SK-N-SH (cell line): ENCODE measurements around the gene SPEG. TPM values are rescaled to one million over a fixed set of nuclear protein-coding genes. Genes with fewer than 3 reads are reported as not detected.

Source experiments
- CTCF ChIA-PET: fragments of 300-600, 350-600 bp; formaldehyde crosslinking; extraction: SDS; loops from one replicate; lab custom pipeline; 2021; lab: Yijun Ruan, JAX
- POLR2A ChIA-PET: fragments of 350-600 bp; sonication (Branson Sonifier 250); formaldehyde crosslinking; extraction: SDS; loops from one replicate; lab custom pipeline; 2020; ENCODE audit warnings: antibody characterized with exemption, inconsistent platforms; lab: Yijun Ruan, JAX
- DNase-seq: peaks from one replicate; pipeline ENCODE4 v3.0.0; 2012
- H2AFZ ChIP-seq: fragments of 200-600 bp; sonication (generic); 2 replicates; pipeline ENCODE4 v1.8.1; 2016; ENCODE audit warnings: antibody characterized with exemption, mild to moderate bottlenecking, low read depth
- H3F3A ChIP-seq: fragments of 200-600 bp; sonication (generic); replicated peaks from 2 replicates; pipeline ENCODE3; 2016; ENCODE audit warnings: antibody characterized with exemption, mild to moderate bottlenecking; ENCODE audit not compliant: insufficient read depth
- H3K27ac ChIP-seq, 2 experiments: fragments of 200-500 bp in 1 of 2; fragments of 200-600 bp in 1 of 2; sonication (Bioruptor generic) in 1 of 2; sonication (generic), shearing (Covaris generic) in 1 of 2; 2 replicates each; pipeline versions ENCODE4 v1.5.1 to v1.6.1; 2014 to 2016; ENCODE audit warnings: low read depth in 2 of 2, inconsistent platforms in 1 of 2, low read length in 1 of 2, mild to moderate bottlenecking in 1 of 2, mixed read lengths in 1 of 2
- H3K27me3 ChIP-seq: fragments of 200-600 bp; sonication (generic), shearing (Covaris generic); 2 replicates; pipeline ENCODE4 v1.6.1; 2016; ENCODE audit warnings: mixed run types; ENCODE audit not compliant: insufficient read depth
- H3K36me3 ChIP-seq, 2 experiments: fragments of 200-500 bp in 1 of 2; fragments of 200-600 bp in 1 of 2; sonication (Bioruptor generic) in 1 of 2; sonication (generic) in 1 of 2; replicated peaks in 1 of 2; 2 replicates each; pipeline versions ENCODE3 to v1.5.1; 2014 to 2016; ENCODE audit warnings: low read length in 1 of 2, mild to moderate bottlenecking in 1 of 2; ENCODE audit not compliant: insufficient read depth in 2 of 2, control insufficient read depth in 1 of 2
- H3K4me1 ChIP-seq, 2 experiments: fragments of 200-500 bp in 1 of 2; fragments of 200-600 bp in 1 of 2; sonication (Bioruptor generic) in 1 of 2; sonication (generic), shearing (Covaris generic) in 1 of 2; 2 replicates each; pipeline versions ENCODE4 v1.5.1 to v1.6.1; 2014 to 2016; ENCODE audit warnings: low read depth in 1 of 2, low read length in 1 of 2, mixed run types in 1 of 2; ENCODE audit not compliant: insufficient read depth in 2 of 2, control insufficient read depth in 1 of 2
- H3K4me2 ChIP-seq: fragments of 200-600 bp; sonication (generic), shearing (Covaris generic); 2 replicates; pipeline ENCODE4 v1.6.1; 2017; ENCODE audit warnings: mixed run types
- H3K4me3 ChIP-seq, 2 experiments: fragments of 200-500 bp in 1 of 2; fragments of 200-600 bp in 1 of 2; sonication (Bioruptor generic) in 1 of 2; sonication (generic), shearing (Covaris generic) in 1 of 2; 2 replicates each; pipeline versions ENCODE4 v1.5.1 to v1.8.1; 2014 to 2016; ENCODE audit warnings: low read depth in 2 of 2, inconsistent platforms in 1 of 2, low read length in 1 of 2, mild to moderate bottlenecking in 1 of 2, mixed read lengths in 1 of 2, moderate library complexity in 1 of 2
- H3K79me2 ChIP-seq: fragments of 200-600 bp; sonication (generic); 2 replicates; pipeline ENCODE4 v1.8.1; 2017; ENCODE audit warnings: mild to moderate bottlenecking; ENCODE audit not compliant: insufficient read depth
- H3K9ac ChIP-seq: fragments of 200-600 bp; sonication (generic); 2 replicates; pipeline ENCODE4 v1.6.1; 2017; ENCODE audit warnings: mixed run types
- H3K9me2 ChIP-seq: fragments of 200-600 bp; sonication (generic); 2 replicates; pipeline ENCODE4 v1.6.1; 2017; ENCODE audit warnings: mixed run types
- H3K9me3 ChIP-seq: fragments of 200-600 bp; sonication (generic); 2 replicates; pipeline ENCODE4 v1.6.1; 2017; ENCODE audit warnings: mixed run types, mild to moderate bottlenecking, moderate library complexity
- H4K20me1 ChIP-seq: fragments of 200-600 bp; sonication (generic); 2 replicates; pipeline ENCODE4 v1.6.1; 2017; ENCODE audit warnings: mild to moderate bottlenecking, mixed run types; ENCODE audit not compliant: insufficient read depth
- CHD2 ChIP-seq: fragments of 150-350 bp; IDR thresholded peaks from 2 replicates; pipeline ENCODE4 v1.6.1; 2018; ENCODE audit warnings: low read length; ENCODE audit not compliant: partially characterized antibody
- ELF1 ChIP-seq: IDR thresholded peaks from 2 replicates; pipeline ENCODE4 v1.4.0; 2012
- EP300 ChIP-seq, 2 experiments: IDR thresholded peaks; 2 replicates each; pipeline versions ENCODE4 v1.4.0 to v1.6.1; 2012; ENCODE audit warnings: borderline replicate concordance in 1 of 2, low read depth in 1 of 2, low read length in 1 of 2
- FOSL2 ChIP-seq: IDR thresholded peaks from 2 replicates; pipeline ENCODE4 v1.4.0; 2012; ENCODE audit warnings: low read depth, mild to moderate bottlenecking, moderate library complexity, borderline replicate concordance
- FOXJ3 ChIP-seq: sonication (generic); formaldehyde crosslinking; IDR thresholded peaks from 2 replicates; pipeline ENCODE4 v1.5.1; 2020; ENCODE audit warnings: mild to moderate bottlenecking, missing genetic modification reagents
- MXI1 ChIP-seq: IDR thresholded peaks from 2 replicates; pipeline ENCODE4 v1.6.1; 2012; ENCODE audit warnings: mild to moderate bottlenecking, low read depth, low read length, improper control_type of control experiment
- NFIC ChIP-seq: IDR thresholded peaks from 2 replicates; pipeline ENCODE4 v1.4.0; 2012; ENCODE audit warnings: borderline replicate concordance
- NRF1 ChIP-seq: IDR thresholded peaks from 2 replicates; pipeline ENCODE4 v1.6.1; 2012; ENCODE audit warnings: low read depth, mild to moderate bottlenecking, low read length
- POLR2AphosphoS5 ChIP-seq: IDR thresholded peaks from 2 replicates; pipeline ENCODE4 v1.6.1; 2012; ENCODE audit warnings: low read depth, low read length
- RAD21 ChIP-seq: IDR thresholded peaks from 2 replicates; pipeline ENCODE4 v1.6.1; 2012; ENCODE audit warnings: mild to moderate bottlenecking, low read length
- RXRA ChIP-seq: IDR thresholded peaks from 2 replicates; pipeline ENCODE4 v1.4.0; 2012; ENCODE audit warnings: low read depth, mild to moderate bottlenecking, borderline replicate concordance
- SMC3 ChIP-seq: IDR thresholded peaks from 2 replicates; pipeline ENCODE4 v1.6.1; 2012; ENCODE audit warnings: low read depth, low read length, improper control_type of control experiment
- TAF1 ChIP-seq: IDR thresholded peaks from 2 replicates; pipeline ENCODE4 v1.6.1; 2012; ENCODE audit warnings: low read depth, mild to moderate bottlenecking, low read length, moderate library complexity, borderline replicate concordance
- TCF12 ChIP-seq: IDR thresholded peaks from 2 replicates; pipeline ENCODE4 v1.4.0; 2012
- YY1 ChIP-seq: IDR thresholded peaks from 2 replicates; pipeline ENCODE4 v1.4.0; 2012; ENCODE audit warnings: low read depth, mild to moderate bottlenecking
- WGBS: methylation state at CpG from one replicate; pipeline ENCODE4 v1.1.6; 2017; ENCODE audit warnings: low lambda C conversion rate; 5-methylcytosine and 5-hydroxymethylcytosine counted together
- polyA plus RNA-seq, 3 experiments: library from polyadenylated mRNA; depleted of rRNA; stranded (reverse); fragments of >200 nt; gene quantifications; 2 replicates each; pipeline ENCODE4 v1.2.3, GENCODE V29; 2012
- TF ChIP-seq, protein P1 (sequence below): fragments of 200-600 bp; sonication (generic); IDR thresholded peaks from 2 replicates; pipeline ENCODE4 v1.6.1; 2017; ENCODE audit warnings: antibody characterized with exemption, mild to moderate bottlenecking, moderate library complexity
- TF ChIP-seq, protein P2 (sequence below): fragments of 150-350 bp; IDR thresholded peaks from 2 replicates; pipeline ENCODE4 v1.6.1; 2016; ENCODE audit warnings: mild to moderate bottlenecking, low read depth, low read length

SPEG gene
- polyA plus RNA-seq, 1 of the 3 experiments (the other 2 are of a cell fraction) = 107 TPM

DNA sequence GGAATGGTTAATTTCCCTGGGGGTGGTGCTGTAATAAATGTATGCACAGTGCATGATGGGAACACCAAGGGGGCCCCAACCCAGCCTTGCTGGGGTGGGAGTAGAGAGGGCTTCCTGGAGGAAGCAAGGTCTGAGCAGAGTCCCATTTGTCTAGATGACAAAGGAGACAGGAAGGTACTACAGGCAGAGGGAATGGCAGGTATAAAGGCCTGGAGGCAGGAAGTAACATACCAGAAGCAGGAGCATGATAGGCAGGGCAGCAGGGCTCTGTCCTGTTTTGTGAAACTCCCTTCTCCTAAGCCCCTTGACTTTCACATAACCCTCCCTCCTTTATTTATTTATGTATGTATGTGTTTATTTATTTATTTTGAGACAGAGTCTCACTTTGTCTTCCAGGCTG lies 68.0 kb downstream of the SPEG start:
- no peaks in the 10 kb centered on the region for H3F3A ChIP-seq
- no peak overlapping the region for H3K9ac ChIP-seq
- ChIA-PET CTCF (interaction anchor here (0.6 to 62.1 kb wide), 5 partner anchors 8 to 604 kb away, joined by 3 to 2824 read pairs (median 4); partner anchors contain the start of genes ASIC4, CHPF, GMPPA and TMEM198), POLR2A (no interaction called here)
- peak overlapping the region in 1 of 2 experiments; percentile 81; a peak in 2 of 4 replicates for H3K27ac ChIP-seq
- H3K9me3 ChIP-seq = no peaks in the 10 kb centered on the region
- H3K4me3 ChIP-seq = no peak overlapping the region
- H3K36me3 ChIP-seq = peaks cover 12 to 23% of the 10 kb centered on the region in 2 experiments
- no peak overlapping the region for H2AFZ ChIP-seq
- TF ChIP-seq FOSL2 (no peak), FOXJ3 (CRISPR knock-in tag) (no peak), TCF12 (no peak), CHD2 (no peak), RXRA (no peak), TAF1 (no peak), NFIC (no peak), NRF1 (no peak), MXI1 (no peak), POLR2AphosphoS5 (no peak), ELF1 (no peak), RAD21 (no peak), YY1 (no peak), EP300 (IDR thresholded peaks at IDR 0.05; ENCODE audit: borderline replicate concordance in 1 of 2, low read depth in 1 of 2, low read length in 1 of 2) (no peak)
- TF ChIP-seq, protein P1, sequence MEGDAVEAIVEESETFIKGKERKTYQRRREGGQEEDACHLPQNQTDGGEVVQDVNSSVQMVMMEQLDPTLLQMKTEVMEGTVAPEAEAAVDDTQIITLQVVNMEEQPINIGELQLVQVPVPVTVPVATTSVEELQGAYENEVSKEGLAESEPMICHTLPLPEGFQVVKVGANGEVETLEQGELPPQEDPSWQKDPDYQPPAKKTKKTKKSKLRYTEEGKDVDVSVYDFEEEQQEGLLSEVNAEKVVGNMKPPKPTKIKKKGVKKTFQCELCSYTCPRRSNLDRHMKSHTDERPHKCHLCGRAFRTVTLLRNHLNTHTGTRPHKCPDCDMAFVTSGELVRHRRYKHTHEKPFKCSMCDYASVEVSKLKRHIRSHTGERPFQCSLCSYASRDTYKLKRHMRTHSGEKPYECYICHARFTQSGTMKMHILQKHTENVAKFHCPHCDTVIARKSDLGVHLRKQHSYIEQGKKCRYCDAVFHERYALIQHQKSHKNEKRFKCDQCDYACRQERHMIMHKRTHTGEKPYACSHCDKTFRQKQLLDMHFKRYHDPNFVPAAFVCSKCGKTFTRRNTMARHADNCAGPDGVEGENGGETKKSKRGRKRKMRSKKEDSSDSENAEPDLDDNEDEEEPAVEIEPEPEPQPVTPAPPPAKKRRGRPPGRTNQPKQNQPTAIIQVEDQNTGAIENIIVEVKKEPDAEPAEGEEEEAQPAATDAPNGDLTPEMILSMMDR = no peak
- TF ChIP-seq, protein P2, sequence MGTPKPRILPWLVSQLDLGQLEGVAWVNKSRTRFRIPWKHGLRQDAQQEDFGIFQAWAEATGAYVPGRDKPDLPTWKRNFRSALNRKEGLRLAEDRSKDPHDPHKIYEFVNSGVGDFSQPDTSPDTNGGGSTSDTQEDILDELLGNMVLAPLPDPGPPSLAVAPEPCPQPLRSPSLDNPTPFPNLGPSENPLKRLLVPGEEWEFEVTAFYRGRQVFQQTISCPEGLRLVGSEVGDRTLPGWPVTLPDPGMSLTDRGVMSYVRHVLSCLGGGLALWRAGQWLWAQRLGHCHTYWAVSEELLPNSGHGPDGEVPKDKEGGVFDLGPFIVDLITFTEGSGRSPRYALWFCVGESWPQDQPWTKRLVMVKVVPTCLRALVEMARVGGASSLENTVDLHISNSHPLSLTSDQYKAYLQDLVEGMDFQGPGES = no peak
- peaks cover 20% of the 10 kb centered on the region for H3K79me2 ChIP-seq
- no peaks in the 10 kb centered on the region for H3K27me3 ChIP-seq
- H4K20me1 ChIP-seq = no peaks in the 10 kb centered on the region
- no peak overlapping the region for H3K4me2 ChIP-seq
- H3K4me1 ChIP-seq = peaks cover 13 to 82% of the 10 kb centered on the region in 2 experiments
- no peaks in the 10 kb centered on the region for H3K9me2 ChIP-seq
- DNase-seq = no peak

DNA sequence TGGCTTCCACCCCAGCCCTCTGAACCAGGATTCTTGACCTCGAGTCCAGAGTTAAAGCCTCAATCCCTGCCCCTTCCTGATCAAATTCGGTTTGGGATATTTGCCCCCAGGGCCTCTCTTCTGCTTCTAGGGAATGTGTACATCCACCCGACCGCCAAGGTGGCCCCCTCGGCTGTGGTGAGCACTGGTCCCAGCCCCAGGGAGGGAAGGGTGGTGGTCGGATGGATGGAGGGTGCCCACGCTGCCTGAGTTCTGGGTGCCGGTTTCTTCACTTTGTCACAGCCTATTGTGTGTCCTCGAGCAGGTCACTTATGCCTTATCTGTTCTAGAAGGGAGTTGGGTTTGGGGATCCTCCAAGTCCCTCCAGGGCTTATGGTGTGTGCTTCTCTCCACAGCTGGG lies 70.9 kb downstream of the SPEG start:
- no peaks in the 10 kb centered on the region for H3K9me3 ChIP-seq
- no peak overlapping the region for H2AFZ ChIP-seq
- no peaks in the 10 kb centered on the region for H3K9me2 ChIP-seq
- 91% methylated on average over 8 of the region's 9 CpGs for WGBS
- peaks cover 3 to 92% of the 10 kb centered on the region in 2 experiments; a peak in 1 of 4 replicates for H3K4me1 ChIP-seq
- no peak overlapping the region for H3K9ac ChIP-seq
- no peak for TF ChIP-seq SMC3
- TF ChIP-seq POLR2AphosphoS5 = no peak
- no peak for TF ChIP-seq FOXJ3 (CRISPR knock-in tag)
- no peak for TF ChIP-seq FOSL2
- TF ChIP-seq TAF1 = no peak
- no peak for TF ChIP-seq CHD2
- TF ChIP-seq, all 33 proteins: peak for 0
- no peak overlapping the region for H3K4me3 ChIP-seq
- peak overlapping the region in 1 of 2 experiments; percentile 96; a peak in 2 of 4 replicates for H3K27ac ChIP-seq
- no peaks in the 10 kb centered on the region for H3K27me3 ChIP-seq
- DNase-seq = no peak
- no peak overlapping the region for H3K4me2 ChIP-seq
- H3K36me3 ChIP-seq = peaks cover 12 to 23% of the 10 kb centered on the region in 2 experiments
- no peaks in the 10 kb centered on the region for H3F3A ChIP-seq
- ChIA-PET CTCF (interaction anchor here (1.0 to 62.1 kb wide), 4 partner anchors 9 to 75 kb away, joined by 3 to 2824 read pairs (median 1414); partner anchors contain the start of genes ASIC4, CHPF, GMPPA and TMEM198), POLR2A (interaction anchor here (2.0 to 13.5 kb wide), 3 partner anchors 7 to 21 kb away, joined by 5 to 210 read pairs (median 44); partner anchors contain the start of gene GMPPA)
- H4K20me1 ChIP-seq = no peaks in the 10 kb centered on the region
- H3K79me2 ChIP-seq = peaks cover 3% of the 10 kb centered on the region
